Embryonic facial prominence (tissue), 1 donor: Measurements from ENCODE around the gene SUSD4.
"Not testable (repeated sequence)": the region's sequence is repeated elsewhere in the genome, so short reads cannot be mapped to it uniquely, and the experiment has no call there.

ENCODE experiments used
- DNase-seq: peaks from one replicate; pipeline ENCODE4 v3.0.0-alpha.2; 2016; ENCODE audit errors: extremely low spot score

Gene SUSD4

GRCh38 chr1:223253916-223254315, 110.1 kb downstream of the SUSD4 start:
- DNase-seq: no peak

- DNase-seq: not testable (repeated sequence)
Observed at GRCh38 chr1:223251387-223251786, 112.6 kb downstream of the SUSD4 start.

- no peak for DNase-seq
Observed at GRCh38 chr1:223250632-223251015, 113.4 kb downstream of the SUSD4 start.

GRCh38 chr1:223249854-223250631, 113.9 kb downstream of the SUSD4 start:
- DNase-seq: no peak

- no peak for DNase-seq
Observed at GRCh38 chr1:223248770-223249140, 115.2 kb downstream of the SUSD4 start.

GRCh38 chr1:223248001-223248769, 115.8 kb downstream of the SUSD4 start:
- peak; percentile 46 for DNase-seq

- DNase-seq: no peak
Observed at GRCh38 chr1:223246476-223247112, 117.4 kb downstream of the SUSD4 start.

- no peak for DNase-seq
Observed at GRCh38 chr1:223245983-223246382, 118.0 kb downstream of the SUSD4 start.

- DNase-seq: no peak
Observed at GRCh38 chr1:223245411-223245810, 118.6 kb downstream of the SUSD4 start.

GRCh38 chr1:223244366-223245103, 119.4 kb downstream of the SUSD4 start:
- no peak for DNase-seq

GRCh38 chr1:223243441-223244050, 120.4 kb downstream of the SUSD4 start:
- DNase-seq: no peak

- DNase-seq: no peak
Observed at GRCh38 chr1:223242971-223243370, 121.0 kb downstream of the SUSD4 start.

- no peak for DNase-seq
Observed at GRCh38 chr1:223242382-223242955, 121.5 kb downstream of the SUSD4 start.

GRCh38 chr1:223240122-223240521, 123.9 kb downstream of the SUSD4 start:
- no peak for DNase-seq

- DNase-seq: no peak
Observed at GRCh38 chr1:223235091-223235490, 128.9 kb downstream of the SUSD4 start.

- DNase-seq: no peak
Observed at GRCh38 chr1:223234534-223234933, 129.4 kb downstream of the SUSD4 start.

GRCh38 chr1:223234170-223234514, 129.8 kb downstream of the SUSD4 start:
- DNase-seq: no peak

GRCh38 chr1:223233410-223234169, 130.4 kb downstream of the SUSD4 start:
- DNase-seq: no peak

- DNase-seq: no peak
Observed at GRCh38 chr1:223233019-223233409, 131.0 kb downstream of the SUSD4 start.

GRCh38 chr1:223231581-223231980, 132.4 kb downstream of the SUSD4 start:
- no peak for DNase-seq
